Smooth muscle cell of the pulmonary artery (primary cell): Measurements from ENCODE around the gene UNC80. TPM values are rescaled to one million over a fixed set of nuclear protein-coding genes. Genes with fewer than 3 reads are reported as not detected.

Experiments
- total RNA-seq: library from RNA; depleted of rRNA; stranded (reverse); fragments of >200 nt; gene quantifications from 2 replicates; pipeline ENCODE4 v1.2.3, GENCODE V29; 2014

UNC80 gene, protein sequence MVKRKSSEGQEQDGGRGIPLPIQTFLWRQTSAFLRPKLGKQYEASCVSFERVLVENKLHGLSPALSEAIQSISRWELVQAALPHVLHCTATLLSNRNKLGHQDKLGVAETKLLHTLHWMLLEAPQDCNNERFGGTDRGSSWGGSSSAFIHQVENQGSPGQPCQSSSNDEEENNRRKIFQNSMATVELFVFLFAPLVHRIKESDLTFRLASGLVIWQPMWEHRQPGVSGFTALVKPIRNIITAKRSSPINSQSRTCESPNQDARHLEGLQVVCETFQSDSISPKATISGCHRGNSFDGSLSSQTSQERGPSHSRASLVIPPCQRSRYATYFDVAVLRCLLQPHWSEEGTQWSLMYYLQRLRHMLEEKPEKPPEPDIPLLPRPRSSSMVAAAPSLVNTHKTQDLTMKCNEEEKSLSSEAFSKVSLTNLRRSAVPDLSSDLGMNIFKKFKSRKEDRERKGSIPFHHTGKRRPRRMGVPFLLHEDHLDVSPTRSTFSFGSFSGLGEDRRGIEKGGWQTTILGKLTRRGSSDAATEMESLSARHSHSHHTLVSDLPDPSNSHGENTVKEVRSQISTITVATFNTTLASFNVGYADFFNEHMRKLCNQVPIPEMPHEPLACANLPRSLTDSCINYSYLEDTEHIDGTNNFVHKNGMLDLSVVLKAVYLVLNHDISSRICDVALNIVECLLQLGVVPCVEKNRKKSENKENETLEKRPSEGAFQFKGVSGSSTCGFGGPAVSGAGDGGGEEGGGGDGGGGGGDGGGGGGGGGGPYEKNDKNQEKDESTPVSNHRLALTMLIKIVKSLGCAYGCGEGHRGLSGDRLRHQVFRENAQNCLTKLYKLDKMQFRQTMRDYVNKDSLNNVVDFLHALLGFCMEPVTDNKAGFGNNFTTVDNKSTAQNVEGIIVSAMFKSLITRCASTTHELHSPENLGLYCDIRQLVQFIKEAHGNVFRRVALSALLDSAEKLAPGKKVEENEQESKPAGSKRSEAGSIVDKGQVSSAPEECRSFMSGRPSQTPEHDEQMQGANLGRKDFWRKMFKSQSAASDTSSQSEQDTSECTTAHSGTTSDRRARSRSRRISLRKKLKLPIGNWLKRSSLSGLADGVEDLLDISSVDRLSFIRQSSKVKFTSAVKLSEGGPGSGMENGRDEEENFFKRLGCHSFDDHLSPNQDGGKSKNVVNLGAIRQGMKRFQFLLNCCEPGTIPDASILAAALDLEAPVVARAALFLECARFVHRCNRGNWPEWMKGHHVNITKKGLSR (N-terminal part only)
- total RNA-seq: 0.03 TPM in 1 of 2 replicates, not detected in the other

GRCh38 chr2:209771474-209772289 lies at the start of gene UNC80:
UNC80 (plus strand) TSS chr2:209771832; CDS start chr2:209772073, 241 bp downstream.

DNA sequence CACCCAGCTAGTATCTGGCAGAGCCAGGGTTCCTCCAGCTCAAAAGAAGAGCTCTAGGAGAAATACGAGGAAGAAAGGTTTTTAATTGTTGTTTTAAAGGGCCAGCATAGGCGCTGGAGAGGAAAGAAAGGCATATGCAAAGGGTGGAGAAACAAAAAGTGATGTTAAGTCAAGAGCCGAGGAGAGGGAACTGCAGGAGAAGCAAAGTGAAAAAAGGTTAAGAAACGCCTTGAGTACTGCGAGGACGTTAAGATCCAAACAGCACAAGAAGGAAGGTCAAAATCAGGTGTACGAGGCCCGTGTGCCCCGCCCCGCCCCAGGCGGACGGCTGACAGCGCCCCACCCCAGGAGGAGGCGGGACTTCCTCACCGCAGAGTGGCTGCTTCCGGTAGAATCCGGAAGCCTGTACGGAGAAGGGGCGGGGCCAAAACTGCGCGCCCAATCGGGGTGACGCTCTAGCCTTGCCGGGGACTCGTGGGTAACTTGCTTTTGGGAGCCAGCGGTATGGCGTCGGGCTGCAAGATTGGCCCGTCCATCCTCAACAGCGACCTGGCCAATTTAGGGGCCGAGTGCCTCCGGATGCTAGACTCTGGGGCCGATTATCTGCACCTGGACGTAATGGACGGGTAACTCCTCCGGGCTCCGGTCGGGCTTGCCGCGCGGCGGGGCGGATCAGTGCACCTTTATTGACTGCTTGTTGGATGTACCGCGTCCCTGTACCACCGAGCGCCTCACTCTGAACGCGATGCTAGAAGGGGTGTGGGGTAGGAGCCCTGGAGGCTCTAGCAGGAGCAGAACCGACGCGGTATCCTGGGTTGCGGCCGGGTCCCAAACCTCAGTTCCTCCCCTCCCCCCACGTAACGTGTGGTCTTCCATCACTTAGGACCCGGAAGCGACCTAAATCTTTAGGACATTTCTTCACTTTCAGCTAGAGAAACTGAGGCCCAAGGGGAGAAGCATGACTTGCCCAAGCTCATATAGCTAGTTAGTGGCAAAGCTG lies 230.8 kb downstream of the UNC80 start, which contains the start of gene RPE:
RPE (plus strand) TSS at position 481 of the 1,000 bp plus-strand sequence; CDS start at position 505, 24 bp downstream.

Other genes starting within 250 kb of the UNC80 start
- gene RPE, start 230.8 kb downstream of the UNC80 start, total RNA-seq: 88.4 and 110 TPM in 2 replicates